ENCODE data around the gene CALU.

CALU gene

GRCh38 chr7:128739990-128740682 lies 977 bp downstream of the CALU start:
- no peak for TF ChIP-seq CTCF (IDR thresholded peaks at IDR 0.05)
- peak overlapping the region; percentile 82 for H3K4me3 ChIP-seq
- peak overlapping the region; percentile 92 to 94 for H3K27ac ChIP-seq
- no peak for DNase-seq (ENCODE audit: low spot score)

- peak overlapping the region; percentile 82 for H3K4me3 ChIP-seq
- peak overlapping the region; percentile 25 to 92 for H3K27ac ChIP-seq
- no peak for DNase-seq (ENCODE audit: low spot score)
- TF ChIP-seq CTCF (IDR thresholded peaks at IDR 0.05): no peak
These were observed 1.8 kb downstream of the CALU start for GRCh38 chr7:128740996-128741395.

- no peak for TF ChIP-seq CTCF (IDR thresholded peaks at IDR 0.05)
- DNase-seq (ENCODE audit: low spot score): no peak
- peak overlapping the region; percentile 82 for H3K4me3 ChIP-seq
- peak overlapping the region; percentile 25 to 92 for H3K27ac ChIP-seq
These were observed 2.3 kb downstream of the CALU start for GRCh38 chr7:128741491-128741890.

- DNase-seq (ENCODE audit: low spot score): no peak
- no peak for TF ChIP-seq CTCF (IDR thresholded peaks at IDR 0.05)
- Histone ChIP-seq H3K4me3 (peak overlapping the region; percentile 21), H3K27ac (peak overlapping the region in 1 of 2 donors; percentile 50)
These were observed 3.0 kb downstream of the CALU start for GRCh38 chr7:128742206-128742605.

GRCh38 chr7:128743112-128743772 lies 4.1 kb downstream of the CALU start:
- no peak for DNase-seq (ENCODE audit: low spot score)
- no peak overlapping the region for H3K27ac ChIP-seq
- TF ChIP-seq CTCF (IDR thresholded peaks at IDR 0.05): no peak

GRCh38 chr7:128744366-128744905 lies 5.3 kb downstream of the CALU start:
- Histone ChIP-seq H3K4me3 (no peak overlapping the region), H3K27ac (no peak overlapping the region)
- TF ChIP-seq CTCF (IDR thresholded peaks at IDR 0.05): no peak
- DNase-seq (ENCODE audit: low spot score): no peak

More at GRCh38 chr7:128743112-128743772, 4.1 kb downstream of the CALU start:
- H3K4me3 ChIP-seq: no peak overlapping the region

All from coronary artery (tissue), 2 donors.